ENCODE results near the gene TMEM17. TPM values are rescaled to one million over a fixed set of nuclear protein-coding genes. Genes with fewer than 3 reads are reported as not detected.
A peak's percentile ranks its signal among the peaks of the same experiment; 100 is the strongest.

The TMEM17 gene
- total and polyA plus RNA-seq, 2 of the 13 experiments (the other 11 are each of a cell fraction or from before 2014, with no cell fraction given): 0.22 to 0.50 TPM

DNA sequence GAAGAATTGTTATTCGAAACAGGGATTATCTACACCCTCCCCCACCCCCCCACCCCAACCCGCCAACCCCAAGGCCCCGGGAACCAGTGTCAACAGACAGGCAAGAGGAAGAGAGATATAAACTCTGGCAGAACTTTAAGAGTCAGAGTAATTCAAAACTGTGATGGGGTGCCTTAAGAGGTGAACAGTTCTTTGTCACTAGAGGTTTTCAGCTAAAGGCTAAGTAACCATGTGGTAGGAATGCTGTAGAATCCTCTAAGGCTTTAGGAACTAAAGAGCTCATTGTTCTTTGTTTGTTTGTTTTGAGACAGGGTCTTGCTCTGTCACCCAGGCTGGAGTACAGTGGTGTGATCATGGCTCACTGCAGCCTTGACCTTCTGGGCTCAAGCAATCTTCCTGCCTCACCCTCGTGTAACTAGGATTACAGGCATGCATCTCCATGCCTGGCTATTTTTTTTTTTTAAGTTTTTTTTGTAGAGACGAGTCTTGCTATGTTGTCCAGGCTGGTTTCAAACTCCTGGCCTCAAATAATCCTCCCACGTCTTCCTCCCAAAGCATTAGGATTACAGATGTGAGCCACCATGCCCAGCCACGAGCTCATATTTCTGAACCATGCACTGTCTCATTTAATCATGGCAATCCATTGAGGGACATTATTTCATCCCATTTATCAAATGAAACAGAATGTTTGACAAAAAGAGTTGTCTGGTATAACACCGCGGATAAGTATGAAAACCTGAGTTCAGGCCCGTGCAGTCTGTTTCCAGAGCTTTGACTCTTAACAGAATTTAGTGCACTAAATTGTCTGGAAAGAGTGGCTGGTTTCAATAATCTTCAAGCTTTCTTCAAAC is 20.8 kb upstream of the TMEM17 start (continued):
- TF ChIP-seq, protein P1, sequence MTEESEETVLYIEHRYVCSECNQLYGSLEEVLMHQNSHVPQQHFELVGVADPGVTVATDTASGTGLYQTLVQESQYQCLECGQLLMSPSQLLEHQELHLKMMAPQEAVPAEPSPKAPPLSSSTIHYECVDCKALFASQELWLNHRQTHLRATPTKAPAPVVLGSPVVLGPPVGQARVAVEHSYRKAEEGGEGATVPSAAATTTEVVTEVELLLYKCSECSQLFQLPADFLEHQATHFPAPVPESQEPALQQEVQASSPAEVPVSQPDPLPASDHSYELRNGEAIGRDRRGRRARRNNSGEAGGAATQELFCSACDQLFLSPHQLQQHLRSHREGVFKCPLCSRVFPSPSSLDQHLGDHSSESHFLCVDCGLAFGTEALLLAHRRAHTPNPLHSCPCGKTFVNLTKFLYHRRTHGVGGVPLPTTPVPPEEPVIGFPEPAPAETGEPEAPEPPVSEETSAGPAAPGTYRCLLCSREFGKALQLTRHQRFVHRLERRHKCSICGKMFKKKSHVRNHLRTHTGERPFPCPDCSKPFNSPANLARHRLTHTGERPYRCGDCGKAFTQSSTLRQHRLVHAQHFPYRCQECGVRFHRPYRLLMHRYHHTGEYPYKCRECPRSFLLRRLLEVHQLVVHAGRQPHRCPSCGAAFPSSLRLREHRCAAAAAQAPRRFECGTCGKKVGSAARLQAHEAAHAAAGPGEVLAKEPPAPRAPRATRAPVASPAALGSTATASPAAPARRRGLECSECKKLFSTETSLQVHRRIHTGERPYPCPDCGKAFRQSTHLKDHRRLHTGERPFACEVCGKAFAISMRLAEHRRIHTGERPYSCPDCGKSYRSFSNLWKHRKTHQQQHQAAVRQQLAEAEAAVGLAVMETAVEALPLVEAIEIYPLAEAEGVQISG (CRISPR knock-in tag; IDR thresholded peaks at IDR 0.05): peak; percentile 89
- TF ChIP-seq, protein P2, sequence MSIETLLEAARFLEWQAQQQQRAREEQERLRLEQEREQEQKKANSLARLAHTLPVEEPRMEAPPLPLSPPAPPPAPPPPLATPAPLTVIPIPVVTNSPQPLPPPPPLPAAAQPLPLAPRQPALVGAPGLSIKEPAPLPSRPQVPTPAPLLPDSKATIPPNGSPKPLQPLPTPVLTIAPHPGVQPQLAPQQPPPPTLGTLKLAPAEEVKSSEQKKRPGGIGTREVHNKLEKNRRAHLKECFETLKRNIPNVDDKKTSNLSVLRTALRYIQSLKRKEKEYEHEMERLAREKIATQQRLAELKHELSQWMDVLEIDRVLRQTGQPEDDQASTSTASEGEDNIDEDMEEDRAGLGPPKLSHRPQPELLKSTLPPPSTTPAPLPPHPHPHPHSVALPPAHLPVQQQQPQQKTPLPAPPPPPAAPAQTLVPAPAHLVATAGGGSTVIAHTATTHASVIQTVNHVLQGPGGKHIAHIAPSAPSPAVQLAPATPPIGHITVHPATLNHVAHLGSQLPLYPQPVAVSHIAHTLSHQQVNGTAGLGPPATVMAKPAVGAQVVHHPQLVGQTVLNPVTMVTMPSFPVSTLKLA (IDR thresholded peaks at IDR 0.05): peak; percentile 60; the same call in 1 of the 2 replicates
- TF ChIP-seq, protein P3, sequence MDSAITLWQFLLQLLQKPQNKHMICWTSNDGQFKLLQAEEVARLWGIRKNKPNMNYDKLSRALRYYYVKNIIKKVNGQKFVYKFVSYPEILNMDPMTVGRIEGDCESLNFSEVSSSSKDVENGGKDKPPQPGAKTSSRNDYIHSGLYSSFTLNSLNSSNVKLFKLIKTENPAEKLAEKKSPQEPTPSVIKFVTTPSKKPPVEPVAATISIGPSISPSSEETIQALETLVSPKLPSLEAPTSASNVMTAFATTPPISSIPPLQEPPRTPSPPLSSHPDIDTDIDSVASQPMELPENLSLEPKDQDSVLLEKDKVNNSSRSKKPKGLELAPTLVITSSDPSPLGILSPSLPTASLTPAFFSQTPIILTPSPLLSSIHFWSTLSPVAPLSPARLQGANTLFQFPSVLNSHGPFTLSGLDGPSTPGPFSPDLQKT (CRISPR knock-in tag; IDR thresholded peaks at IDR 0.05; ENCODE audit: borderline replicate concordance): no peak
- TF ChIP-seq, protein P4, sequence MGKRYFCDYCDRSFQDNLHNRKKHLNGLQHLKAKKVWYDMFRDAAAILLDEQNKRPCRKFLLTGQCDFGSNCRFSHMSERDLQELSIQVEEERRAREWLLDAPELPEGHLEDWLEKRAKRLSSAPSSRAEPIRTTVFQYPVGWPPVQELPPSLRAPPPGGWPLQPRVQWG (CRISPR knock-in tag; IDR thresholded peaks at IDR 0.05; ENCODE audit: borderline replicate concordance, low read depth): no peak
- TF ChIP-seq ZNF251 (CRISPR knock-in tag; IDR thresholded peaks at IDR 0.05) (0 out of 2 replicates have a peak, but pooled peaks have one; percentile 79), RFXAP (CRISPR knock-in tag; IDR thresholded peaks at IDR 0.05; ENCODE audit: borderline replicate concordance) (peak; percentile 78; the same call in 1 of the 2 replicates), KDM6A (CRISPR knock-in tag; IDR thresholded peaks at IDR 0.05; ENCODE audit: low read depth) (peak; percentile 87), HDAC1 (CRISPR knock-in tag; IDR thresholded peaks at IDR 0.05) (peak; percentile 87), ZFP41 (CRISPR knock-in tag; IDR thresholded peaks at IDR 0.05; ENCODE audit: borderline replicate concordance) (peak; percentile 80; the same call in 1 of the 2 replicates), ZNF430 (CRISPR knock-in tag; IDR thresholded peaks at IDR 0.05) (peak; percentile 91), ZMYM4 (CRISPR knock-in tag; IDR thresholded peaks at IDR 0.05) (peak; percentile 95), PAWR (CRISPR knock-in tag; IDR thresholded peaks at IDR 0.05; ENCODE audit: borderline replicate concordance) (no peak), AHR (CRISPR knock-in tag; IDR thresholded peaks at IDR 0.05) (peak; percentile 73; the same call in 1 of the 2 replicates), ZNF263 (CRISPR knock-in tag; IDR thresholded peaks at IDR 0.05) (peak; percentile 68)
- TF ChIP-seq, protein P5, sequence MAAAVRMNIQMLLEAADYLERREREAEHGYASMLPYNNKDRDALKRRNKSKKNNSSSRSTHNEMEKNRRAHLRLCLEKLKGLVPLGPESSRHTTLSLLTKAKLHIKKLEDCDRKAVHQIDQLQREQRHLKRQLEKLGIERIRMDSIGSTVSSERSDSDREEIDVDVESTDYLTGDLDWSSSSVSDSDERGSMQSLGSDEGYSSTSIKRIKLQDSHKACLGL (CRISPR knock-in tag; IDR thresholded peaks at IDR 0.05): peak; percentile 33; the same call in 1 of the 2 replicates
- TF ChIP-seq, protein P6, sequence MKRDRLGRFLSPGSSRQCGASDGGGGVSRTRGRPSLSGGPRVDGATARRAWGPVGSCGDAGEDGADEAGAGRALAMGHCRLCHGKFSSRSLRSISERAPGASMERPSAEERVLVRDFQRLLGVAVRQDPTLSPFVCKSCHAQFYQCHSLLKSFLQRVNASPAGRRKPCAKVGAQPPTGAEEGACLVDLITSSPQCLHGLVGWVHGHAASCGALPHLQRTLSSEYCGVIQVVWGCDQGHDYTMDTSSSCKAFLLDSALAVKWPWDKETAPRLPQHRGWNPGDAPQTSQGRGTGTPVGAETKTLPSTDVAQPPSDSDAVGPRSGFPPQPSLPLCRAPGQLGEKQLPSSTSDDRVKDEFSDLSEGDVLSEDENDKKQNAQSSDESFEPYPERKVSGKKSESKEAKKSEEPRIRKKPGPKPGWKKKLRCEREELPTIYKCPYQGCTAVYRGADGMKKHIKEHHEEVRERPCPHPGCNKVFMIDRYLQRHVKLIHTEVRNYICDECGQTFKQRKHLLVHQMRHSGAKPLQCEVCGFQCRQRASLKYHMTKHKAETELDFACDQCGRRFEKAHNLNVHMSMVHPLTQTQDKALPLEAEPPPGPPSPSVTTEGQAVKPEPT (CRISPR knock-in tag; IDR thresholded peaks at IDR 0.05; ENCODE audit: low read depth): peak; percentile 76; the same call in 1 of the 2 replicates
- TF ChIP-seq, protein P7, sequence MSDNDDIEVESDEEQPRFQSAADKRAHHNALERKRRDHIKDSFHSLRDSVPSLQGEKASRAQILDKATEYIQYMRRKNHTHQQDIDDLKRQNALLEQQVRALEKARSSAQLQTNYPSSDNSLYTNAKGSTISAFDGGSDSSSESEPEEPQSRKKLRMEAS (IDR thresholded peaks at IDR 0.05): peak; percentile 97
- TF ChIP-seq, protein P8, sequence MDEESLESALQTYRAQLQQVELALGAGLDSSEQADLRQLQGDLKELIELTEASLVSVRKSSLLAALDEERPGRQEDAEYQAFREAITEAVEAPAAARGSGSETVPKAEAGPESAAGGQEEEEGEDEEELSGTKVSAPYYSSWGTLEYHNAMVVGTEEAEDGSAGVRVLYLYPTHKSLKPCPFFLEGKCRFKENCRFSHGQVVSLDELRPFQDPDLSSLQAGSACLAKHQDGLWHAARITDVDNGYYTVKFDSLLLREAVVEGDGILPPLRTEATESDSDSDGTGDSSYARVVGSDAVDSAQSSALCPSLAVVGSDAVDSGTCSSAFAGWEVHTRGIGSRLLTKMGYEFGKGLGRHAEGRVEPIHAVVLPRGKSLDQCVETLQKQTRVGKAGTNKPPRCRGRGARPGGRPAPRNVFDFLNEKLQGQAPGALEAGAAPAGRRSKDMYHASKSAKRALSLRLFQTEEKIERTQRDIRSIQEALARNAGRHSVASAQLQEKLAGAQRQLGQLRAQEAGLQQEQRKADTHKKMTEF (CRISPR knock-in tag; IDR thresholded peaks at IDR 0.05): peak; percentile 98
